A549 treated with RU486 at 1 μM for 4 hours (cell line): ENCODE measurements around the gene TRUB1. TPM values are rescaled to one million over a fixed set of nuclear protein-coding genes. Genes with fewer than 3 reads are reported as not detected.

Experiments used
- total RNA-seq: library from RNA; stranded (reverse); fragments of 200-300 nt; extraction: Qiagen RNA extraction; gene quantifications from 5 replicates; pipeline ENCODE4 v1.2.3, GENCODE V29; 2022; ENCODE audit warnings: low read depth

Gene TRUB1
- total RNA-seq: 11.1 to 15.3 TPM (median 14.5 TPM) in 5 replicates

GRCh38 chr10:114937962-114938855 lies at the start of gene TRUB1:
TSS of gene TRUB1 (plus strand) at chr10:114938195. CDS start at chr10:114938254, 59 bp downstream.

Other genes starting within 250 kb of the TRUB1 start
- 5.8 to 9.8 TPM (median 9.5 TPM) in 5 replicates for gene FHIP2A, start 116.4 kb upstream of the TRUB1 start, total RNA-seq
- gene ATRNL1, start 155.2 kb downstream of the TRUB1 start, total RNA-seq: 0.14 to 0.78 TPM (median 0.29 TPM) in 5 replicates